GM19438 (cell line): ENCODE results near the gene PAMR1.
"Not testable (repeated sequence)": the region's sequence is repeated elsewhere in the genome, so short reads cannot be mapped to it uniquely, and the experiment has no call there.

Experiments
- ATAC-seq: cut with Tn5 transposase; IDR thresholded peaks from one replicate; pipeline ENCODE4 v1.9.1; 2021; ENCODE audit warnings: low read depth; ENCODE audit not compliant: unreplicated experiment

Gene PAMR1

DNA sequence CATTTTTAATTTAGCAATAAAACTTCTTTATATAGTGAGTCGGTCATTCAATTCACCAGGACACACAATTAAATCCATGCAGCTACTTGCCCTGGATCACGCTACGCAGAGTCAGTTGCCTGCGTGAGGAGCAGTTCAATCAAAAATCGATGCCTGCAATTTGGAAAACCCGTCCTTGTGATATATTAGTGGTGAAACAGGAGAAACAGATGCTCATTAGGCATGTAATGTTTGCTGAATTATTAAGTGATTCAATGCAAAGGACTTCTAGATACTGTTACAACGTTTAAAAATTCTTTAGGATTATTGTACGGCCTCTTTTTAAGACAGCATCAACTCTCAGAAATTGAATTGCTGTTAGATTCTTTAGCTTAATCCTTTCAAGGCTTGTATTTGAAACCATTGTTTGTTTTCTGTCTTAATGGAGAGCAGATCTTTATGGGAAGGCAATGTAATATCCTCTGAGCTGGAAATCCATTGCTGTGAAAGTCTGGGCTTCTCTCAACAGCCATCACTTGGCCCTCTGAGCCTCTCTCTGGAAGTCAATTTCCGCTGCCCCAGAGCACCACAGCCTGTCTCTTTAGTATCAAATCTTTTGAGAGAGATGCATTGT lies 20.1 kb upstream of the PAMR1 start:
- ATAC-seq = no peak

DNA sequence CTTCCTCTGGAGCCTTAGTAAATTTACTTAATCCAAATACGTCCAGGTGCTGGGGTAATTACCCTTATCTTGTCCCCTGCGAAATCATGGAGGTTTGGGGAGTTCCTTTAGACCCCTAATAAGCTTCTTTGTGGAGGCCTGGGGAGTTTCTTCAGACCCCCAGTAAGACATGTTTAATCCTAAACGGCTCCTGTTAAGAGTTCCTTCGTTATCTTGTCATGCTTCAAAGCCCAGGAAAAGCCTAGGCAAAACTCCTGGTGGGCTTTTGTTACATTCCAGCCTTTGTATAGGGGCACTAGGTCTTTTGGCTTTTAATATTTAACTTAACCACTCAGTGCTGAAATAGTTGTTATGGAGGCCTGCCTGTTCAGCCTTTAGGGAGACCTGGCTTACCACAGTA lies 18.1 kb upstream of the PAMR1 start:
- no peak for ATAC-seq

DNA sequence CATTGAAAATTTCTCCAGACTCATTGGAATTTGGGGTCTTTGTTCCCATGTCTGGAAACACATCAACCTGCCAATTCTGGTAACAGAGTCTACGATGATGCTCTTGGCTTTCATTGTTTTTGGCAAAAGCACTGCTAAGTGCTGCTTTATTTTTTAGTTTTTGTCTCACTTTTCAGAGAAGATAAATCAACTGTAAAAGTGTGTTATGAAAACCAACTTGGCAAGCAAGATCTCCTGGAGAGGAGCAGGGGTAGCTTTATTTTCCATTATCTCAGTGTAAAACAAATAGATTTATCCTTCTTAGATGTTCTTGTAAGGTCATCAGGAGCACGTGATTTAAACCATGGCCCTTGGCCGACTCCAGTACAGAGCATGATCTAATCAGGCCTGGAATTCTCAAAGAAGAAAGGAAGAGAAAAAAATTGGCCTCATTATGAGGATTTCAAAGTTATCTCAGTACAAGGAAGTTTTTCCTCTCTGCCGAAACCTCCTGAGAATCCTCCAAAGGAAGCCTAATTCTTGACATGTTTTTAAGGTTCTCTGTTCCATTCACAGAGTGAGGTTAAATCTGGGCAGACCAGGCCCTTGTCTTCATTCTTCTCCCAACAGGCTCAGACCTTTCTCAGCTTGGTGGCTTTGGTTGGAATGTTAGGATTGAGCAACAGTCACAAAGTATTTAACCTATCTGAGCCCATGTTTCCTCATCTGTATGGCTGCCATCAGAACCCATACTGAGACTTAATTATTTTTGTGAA lies 16.4 kb upstream of the PAMR1 start:
- ATAC-seq = no peak

DNA sequence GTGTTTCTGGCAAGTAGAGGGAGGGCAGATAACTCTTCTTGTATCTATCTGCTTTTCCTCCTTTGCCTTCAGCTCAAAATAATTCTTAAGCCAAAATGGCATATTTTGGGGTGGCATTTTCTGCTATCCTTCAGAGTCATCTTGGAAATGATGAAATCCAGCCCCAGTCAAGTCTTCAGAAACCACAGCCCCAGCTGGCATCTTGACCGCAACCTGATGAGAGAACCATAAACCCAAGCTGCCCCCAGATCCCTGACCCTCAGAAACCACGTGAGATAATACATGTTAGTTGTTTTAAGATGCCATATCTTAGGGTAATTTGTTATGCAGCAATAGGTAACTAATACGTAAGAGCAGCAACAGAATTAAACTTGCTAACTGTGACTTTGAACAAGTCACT lies 15.1 kb upstream of the PAMR1 start:
- ATAC-seq = no peak

DNA sequence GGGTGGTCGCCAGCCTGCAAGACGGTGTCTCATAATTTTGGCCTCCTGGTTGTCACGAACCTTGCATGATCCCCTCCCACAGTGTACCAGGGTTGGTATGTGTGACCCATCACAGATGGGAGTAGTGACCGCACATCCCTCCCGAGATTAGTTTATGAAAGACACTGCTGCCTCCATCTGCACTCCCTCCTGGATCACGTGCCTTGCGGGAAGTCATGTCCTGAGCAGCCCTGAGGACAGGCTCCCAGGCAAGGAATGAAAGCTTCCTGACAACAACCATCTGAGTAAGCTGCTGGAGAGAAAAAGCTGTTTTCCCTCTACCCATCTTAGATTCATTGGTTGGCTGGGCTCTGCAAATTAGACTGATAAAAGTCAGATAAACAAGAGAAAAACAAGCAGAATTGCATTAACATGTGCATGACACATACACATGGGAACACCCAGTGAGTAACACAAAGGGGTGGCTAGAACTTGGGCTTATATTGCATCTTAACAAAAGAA lies 14.4 kb upstream of the PAMR1 start:
- ATAC-seq = no peak

DNA sequence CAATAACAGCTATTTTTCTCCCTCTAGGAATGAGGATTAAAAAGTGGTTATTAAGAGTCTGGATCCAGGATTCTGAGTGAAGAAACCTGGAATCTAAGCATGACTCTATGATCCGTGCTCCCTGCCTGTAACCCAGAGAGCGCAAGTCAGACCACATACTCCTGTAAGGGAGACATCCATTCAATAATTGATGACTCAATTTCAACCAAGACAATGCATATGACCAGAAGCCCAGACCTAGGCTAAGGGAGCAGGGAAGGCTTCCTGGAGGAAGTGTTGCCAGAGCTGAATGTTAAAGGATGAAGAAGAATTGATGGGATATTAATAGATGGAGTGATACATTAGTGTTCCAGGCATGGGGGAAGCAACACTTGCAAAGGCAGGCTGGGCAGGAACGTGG lies 13.8 kb upstream of the PAMR1 start:
- ATAC-seq = no peak

DNA sequence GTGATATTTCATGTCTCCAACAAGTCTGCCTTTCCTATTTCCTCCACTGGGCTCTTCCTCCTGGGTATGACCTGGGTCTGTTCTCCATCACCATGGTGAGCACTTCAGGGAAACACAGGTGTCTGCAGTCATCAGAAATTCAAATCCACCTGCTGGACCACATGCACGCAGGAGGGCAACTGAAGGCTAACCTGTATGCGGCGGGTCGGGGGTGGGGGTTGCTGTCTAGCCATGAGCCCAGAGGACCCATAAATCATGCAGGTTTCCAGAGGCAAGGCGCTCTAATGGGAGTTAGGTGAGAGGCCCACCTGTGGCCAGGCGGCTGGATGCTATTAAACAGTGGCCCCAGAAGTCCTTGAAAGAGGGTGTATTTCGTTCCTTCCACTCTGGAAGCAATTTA lies 11.1 kb upstream of the PAMR1 start:
- ATAC-seq = no peak

DNA sequence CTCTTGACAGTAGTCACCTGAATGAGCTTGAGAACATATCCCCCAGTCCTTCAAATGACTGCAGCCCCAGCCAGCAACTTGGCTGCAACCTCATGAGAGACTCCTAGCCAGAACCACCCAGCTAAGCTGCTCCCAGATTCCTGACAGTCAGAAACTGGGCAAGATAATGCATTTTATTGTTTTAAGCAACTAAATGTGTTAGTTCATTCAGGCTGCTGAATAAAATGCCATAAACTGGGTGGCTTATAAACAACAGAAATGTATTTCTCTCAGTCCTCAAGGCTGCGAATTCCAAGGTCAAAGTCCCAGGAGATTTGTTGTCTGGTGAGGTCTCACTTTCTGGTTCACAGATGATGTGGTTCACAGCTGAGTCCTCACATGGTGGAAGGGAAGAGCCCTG lies 5.8 kb upstream of the PAMR1 start:
- no peak for ATAC-seq

DNA sequence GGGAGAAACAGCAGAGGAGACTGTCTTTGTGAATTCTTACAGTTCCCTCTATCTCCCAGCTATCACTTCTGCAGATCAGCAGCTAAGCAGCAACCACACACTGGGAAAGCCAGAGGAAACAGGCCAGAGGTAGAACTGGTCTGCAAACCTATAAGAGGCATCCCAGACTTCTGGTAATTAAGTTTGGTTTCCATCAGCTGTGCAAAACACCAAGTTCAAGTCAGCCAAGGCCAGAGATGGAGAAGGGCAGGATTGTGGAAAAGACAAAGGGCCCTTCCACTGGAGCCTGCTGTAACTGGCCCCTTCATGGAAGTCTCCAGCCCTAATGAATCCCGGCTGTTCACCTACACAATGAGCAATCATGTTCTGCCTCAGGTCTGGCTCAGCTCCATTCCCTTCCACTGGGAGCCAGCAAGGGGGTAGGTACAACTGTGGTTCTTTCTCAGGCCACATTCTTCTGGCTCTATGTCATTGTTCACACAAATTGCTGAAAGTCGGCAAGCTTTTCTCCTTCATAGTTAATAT lies 4.6 kb upstream of the PAMR1 start:
- ATAC-seq = no peak

DNA sequence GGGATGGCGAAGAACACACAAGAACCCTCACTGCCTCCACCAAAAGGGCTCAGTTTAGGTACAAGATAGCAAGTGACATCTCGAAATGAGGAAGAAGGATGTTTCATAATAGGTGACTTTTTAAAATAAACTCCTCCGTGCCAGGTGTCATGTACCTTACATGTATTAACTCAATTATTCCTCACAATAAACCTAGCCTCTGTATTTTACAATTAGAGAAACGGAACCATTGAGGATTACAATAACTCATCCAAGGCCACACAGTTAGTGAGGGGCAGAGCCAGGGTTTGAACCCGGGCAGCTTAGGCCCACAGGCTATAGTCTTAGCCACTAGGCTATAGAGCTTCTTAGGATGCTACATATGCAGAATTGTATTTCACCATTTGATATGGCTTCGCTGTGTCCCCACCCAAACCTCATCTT lies 965 bp upstream of the PAMR1 start:
- no peak for ATAC-seq

DNA sequence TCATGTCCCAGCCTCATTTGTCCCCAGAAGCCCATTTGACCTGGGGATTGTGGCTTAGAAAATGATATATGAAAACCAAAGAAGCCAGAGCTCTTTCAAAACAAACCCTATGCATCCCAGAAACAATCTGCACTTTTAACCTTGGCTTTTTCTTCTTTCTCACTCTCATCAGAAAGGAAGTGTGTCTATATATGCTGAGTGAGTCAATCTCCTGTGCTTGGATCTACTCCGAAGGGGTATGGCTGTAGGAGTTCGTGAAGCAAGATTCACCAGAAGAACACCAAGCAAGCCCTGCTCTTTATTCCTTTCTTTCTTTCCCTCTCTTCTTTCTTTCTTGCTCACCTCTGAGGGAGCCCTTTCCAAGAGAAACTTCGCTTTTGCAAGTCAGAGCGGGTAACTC lies 636 bp downstream of the PAMR1 start:
- ATAC-seq = no peak

DNA sequence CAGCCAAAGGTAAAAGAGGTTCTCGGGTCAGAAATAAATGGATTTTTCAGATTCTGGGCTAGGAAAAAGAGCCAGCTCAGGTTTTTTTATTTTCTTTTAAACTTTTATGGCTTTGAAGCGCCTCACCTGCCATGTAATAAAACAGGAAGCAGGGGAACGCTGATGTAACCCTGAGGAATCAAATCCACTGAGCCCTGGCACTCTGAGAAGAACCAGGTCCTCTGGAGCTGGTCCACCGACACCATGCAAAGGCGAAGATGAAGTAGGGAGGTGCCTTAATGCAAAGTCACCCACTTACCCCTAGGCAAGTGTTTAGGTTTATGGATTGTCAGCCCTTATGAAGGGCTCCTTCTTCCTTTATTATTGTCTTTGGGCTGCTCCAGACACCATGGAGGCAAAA lies 1.6 kb downstream of the PAMR1 start:
- no peak for ATAC-seq

DNA sequence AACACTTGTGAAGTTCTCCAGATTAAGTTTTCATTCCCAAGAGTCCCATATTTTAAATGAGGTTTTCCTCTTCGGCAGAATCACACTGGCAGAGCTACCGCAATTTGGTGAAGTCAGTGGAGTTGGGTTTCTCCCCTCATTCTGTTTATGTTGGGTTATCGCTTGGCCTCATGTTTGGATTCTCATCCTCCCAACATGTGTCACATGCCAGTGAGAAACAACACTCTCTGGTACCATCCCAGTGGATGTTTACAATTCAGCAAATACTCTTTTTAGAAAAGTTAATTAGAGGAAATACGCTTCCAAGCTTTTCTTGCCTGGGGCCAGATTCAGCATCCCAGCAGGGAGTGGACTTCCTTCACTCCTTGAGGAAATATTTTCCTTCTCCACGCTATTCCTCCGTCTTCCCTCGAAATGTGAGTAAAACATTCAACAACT lies 2.1 kb downstream of the PAMR1 start:
- no peak for ATAC-seq

DNA sequence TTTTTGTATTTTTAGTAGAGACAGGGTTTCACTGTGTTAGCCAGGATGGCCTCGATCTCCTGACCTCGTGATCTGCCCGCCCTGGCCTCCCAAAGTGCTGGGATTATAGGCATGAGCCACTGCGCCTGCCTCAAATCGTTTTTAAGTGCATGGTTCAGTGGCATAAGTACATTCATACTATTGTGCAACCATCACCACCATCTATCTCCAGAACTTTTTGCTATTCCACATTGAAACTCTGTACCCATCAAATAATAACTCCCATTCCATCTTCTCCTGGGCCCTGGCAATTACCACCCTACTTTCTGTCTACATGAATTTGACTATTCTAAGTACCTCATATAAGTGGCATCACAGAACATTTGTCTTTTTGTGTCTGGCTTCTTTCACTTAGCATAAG lies 3.3 kb downstream of the PAMR1 start:
- ATAC-seq = not testable (repeated sequence)

DNA sequence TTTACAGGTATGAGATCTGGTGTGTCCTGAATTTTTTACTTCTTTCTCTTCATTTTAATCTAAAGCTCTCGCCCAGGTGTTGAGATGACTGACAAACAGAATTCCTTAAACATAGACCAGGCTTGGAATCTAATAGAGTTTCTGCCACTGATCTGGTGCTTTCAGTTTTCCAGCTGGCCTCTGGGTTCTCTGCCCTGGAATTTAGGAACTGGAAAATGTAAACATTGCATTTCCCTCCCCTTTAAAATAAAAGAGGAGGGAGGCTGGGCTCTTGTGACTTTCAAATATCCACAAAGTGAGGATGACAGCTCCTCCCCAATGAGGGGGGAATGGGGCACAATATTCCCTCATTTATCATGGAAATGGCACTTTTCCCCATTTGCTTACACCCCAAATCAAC lies 5.0 kb downstream of the PAMR1 start:
- no peak for ATAC-seq

DNA sequence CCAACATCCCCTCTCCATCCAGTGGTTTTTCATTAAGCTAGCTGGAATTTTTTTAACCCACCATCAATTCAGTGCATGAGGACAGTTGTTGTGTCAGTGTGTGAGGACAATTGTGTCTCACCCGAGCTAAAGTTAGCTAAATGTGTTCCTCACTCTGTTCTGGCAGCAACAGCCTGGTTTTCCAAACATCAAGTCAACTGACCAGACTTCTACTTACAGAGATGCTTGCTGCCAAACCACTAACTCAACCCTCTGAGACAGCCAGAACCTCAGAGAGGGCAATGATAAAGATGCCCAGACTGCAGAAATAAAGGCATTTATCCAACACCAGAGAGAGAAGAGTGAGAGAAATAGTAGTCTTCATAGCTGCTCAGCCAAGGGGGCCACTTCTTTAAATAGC lies 6.7 kb downstream of the PAMR1 start:
- no peak for ATAC-seq

DNA sequence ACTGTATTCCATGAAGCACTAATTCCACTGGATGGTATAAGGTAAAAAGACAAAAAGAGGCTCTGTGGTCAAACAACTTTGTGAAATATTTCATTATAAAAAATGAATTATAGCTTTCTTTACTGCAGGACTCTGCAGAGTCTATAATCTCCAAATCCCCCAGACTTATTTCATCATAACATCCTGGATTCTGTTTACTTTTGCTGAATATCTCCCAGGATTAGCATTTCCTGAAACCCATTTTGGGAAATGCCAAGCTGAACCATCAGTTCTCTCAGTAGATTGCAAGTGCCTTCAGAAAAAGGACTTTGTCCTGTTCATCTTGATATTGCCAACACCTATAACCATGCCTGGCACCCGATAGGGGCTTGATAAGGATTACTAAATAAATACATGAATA lies 7.9 kb downstream of the PAMR1 start:
- ATAC-seq = no peak

DNA sequence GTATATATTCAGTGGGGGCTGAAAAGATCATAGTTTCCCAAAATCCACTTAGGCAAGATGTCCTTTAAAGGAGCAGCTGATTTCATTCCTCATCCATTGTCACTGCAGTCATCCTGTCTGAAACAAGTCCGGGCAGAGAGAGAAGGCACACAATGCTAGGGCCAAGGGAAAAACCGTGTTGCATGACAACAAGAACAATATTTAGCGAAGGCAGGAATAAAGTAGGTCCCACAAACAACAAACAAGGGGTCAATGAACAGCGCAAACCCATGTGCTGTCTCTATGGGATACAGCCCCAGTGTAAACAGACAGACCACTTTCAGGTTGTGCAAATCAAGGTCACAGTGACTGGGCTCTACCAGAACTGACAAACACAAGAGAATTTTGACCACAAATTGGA lies 9.0 kb downstream of the PAMR1 start:
- no peak for ATAC-seq

DNA sequence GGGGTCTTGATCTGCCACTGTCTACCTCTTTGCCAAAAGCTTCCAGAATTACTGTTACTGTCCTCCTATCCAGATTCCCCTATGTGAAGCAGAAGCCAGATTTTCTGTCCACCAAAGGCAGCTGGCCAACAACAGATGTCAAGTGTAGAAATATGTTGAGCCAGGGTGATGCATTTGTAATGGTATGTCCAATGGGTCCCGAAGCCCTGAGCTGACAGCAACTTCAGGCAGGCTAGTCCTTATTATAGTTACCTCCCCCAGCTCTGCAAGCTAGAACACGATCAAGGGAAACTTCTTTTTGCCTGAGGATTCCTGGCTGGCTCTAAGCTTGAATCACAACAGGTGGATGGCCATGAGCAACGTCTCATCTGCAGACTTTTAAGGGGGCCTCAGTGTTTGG lies 10.2 kb downstream of the PAMR1 start:
- no peak for ATAC-seq

DNA sequence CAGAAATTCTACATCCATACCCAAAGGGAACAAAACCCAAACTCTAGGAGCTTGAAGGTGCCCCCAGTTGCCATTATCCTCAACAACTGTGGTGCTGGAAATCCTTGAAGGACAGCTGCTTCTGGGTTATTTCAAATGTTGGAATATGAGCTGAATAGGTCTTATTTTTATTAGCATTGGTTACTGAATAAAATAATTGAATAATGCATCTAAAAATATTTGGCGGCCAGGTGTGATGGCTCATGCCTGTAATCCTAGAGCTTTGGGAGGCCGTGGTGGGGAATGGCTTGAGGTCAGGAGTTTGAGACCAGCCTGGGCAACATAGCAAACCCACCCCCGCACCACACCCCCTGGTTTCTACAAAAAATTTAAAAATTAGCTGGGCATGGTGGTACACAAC lies 10.9 kb downstream of the PAMR1 start:
- no peak for ATAC-seq

DNA sequence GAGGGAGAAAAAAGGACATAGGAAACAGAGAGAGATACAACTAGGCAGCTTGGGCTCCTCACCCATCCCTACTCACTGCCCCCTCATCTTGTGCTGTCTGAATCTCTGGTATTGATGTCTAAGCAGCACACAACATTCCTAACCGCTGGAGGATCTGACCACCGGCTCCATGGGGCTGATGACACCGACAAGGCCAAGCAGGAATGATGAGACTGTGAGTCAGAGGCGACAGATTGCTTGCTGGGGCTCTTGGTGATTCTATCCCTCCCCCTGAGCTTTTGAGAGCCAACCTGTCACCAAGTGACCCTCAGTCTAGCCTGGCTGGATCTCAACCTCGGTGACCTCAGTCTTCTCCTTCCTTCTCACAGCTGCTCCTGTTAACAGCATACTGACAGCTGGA lies 13.8 kb downstream of the PAMR1 start:
- ATAC-seq = no peak

DNA sequence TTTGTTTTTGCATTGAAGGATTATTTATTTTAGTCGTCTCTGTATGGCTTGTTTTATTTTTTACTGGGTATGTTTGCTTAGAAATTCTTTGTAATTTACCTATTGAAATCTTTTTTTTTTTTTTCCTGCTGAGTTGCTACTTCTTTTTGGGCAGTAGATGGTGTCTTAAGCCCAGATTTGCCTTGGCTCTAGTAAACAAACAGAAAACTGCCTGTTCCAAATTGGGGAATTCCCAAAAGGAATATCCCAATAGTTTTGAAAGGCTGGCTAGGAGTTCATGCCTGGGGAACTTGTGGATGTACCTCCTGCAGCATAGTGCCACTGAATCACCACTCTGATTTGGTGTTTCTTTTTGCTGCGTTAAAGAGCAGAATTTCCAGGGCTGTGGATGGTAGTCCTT lies 17.7 kb downstream of the PAMR1 start:
- ATAC-seq = no peak
